NCI-H1092 treated with DMSO at 0.1 percent for 48 hours (cell line): ENCODE results near the gene COL5A1.

Experiments
- DNase-seq: peaks from one replicate; lab custom pipeline; 2025; lab: John Stamatoyannopoulos, UW

COL5A1 gene

GRCh38 chr9:134858051-134858841 lies 216.6 kb downstream of the COL5A1 start:
- DNase-seq: no peak

DNA sequence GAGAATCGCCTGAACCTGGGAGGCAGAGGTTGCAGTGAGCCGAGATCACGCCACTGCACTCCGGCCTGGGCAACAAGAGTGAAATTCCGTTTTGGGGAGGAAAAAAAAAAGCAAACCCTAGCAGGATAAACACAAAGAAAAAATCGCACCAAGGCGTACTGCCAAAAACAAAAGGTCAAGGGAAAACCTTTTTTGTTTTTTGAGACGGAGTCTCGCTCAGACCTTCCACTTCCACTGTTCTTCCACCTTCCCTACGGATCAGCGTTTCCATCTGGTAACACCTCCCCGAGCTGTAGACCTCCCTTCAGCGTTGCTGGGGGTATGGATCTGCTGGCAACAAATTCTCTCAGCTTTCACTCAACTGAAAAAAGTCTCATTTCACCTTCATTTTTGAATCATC lies 218.9 kb downstream of the COL5A1 start:
- no peak for DNase-seq

DNA sequence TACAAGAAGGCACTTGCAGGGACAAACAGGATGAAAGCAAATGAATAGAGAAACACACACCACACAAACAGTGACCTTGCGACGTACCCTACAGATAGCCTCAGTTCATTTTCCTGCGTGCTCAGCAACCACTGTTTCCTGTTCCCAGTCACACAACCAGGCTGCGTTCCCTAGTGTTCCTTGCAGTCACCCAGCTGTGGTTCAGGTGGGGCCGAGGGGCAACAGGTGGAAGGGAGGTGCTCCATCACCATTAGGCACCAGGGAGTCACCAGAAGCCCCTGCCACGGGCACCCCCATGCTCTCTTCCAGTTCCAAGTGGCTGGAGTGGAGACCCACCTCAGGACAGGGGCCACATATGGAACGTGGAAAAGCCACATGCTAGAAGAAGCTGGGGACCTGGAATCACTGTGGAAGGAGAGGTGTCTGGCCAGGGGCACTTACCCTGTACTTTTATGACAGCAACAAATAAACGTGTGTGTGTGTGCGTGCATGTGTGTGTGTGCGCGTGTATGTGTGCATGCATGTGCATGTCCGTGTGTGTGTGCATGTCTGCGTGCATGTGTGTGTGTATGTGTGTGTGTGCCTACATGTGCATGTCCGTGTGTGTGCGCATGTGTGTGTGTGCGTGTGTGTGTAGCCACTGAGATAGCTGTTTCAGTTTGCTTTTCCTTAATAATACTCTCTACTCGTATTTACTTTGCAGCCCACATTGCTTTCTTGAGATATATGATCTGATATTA lies 220.2 kb downstream of the COL5A1 start:
- no peak for DNase-seq

GRCh38 chr9:134863306-134863902 lies 221.8 kb downstream of the COL5A1 start:
- no peak for DNase-seq

- DNase-seq: no peak
Observed at GRCh38 chr9:134863941-134864820, 222.6 kb downstream of the COL5A1 start.

- no peak for DNase-seq
Observed at GRCh38 chr9:134864821-134865190, 223.2 kb downstream of the COL5A1 start.

DNA sequence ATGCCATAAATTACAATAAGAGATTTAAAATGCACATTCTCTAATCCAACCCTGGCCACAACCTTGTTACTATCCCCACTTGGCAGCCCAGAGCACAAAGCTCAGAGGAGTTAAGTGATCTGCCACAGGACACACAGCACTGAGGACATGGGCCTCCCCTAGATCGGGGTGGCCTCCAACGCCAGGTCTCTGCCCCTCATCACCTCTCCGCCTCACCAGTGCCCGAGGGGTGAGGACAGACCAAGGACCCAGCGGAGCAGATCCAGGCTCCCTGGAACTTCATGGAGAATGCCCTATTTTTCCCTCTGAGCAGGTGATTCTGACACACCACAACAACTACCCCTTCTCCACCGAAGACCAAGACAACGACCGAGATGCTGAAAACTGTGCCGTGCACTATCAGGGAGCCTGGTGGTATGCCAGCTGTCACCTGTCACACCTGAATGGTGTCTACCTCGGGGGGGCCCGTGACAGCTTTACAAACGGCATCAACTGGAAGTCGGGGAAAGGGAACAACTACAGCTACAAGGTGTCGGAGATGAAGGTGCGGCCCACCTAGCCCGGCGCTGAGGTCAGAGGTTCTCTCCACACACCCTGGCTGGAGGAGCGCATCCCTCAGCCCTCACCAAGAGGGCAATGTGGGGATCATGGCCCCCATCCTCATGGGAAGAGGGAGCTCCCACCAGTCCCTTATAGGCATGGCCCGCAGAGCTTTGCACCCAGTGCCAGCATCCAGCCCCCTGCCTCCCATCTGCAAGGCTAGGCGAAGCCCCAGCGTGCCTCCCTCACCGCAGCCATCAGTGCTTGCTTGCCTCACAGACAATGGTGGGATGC lies 226.5 kb downstream of the COL5A1 start:
- no peak for DNase-seq

DNA sequence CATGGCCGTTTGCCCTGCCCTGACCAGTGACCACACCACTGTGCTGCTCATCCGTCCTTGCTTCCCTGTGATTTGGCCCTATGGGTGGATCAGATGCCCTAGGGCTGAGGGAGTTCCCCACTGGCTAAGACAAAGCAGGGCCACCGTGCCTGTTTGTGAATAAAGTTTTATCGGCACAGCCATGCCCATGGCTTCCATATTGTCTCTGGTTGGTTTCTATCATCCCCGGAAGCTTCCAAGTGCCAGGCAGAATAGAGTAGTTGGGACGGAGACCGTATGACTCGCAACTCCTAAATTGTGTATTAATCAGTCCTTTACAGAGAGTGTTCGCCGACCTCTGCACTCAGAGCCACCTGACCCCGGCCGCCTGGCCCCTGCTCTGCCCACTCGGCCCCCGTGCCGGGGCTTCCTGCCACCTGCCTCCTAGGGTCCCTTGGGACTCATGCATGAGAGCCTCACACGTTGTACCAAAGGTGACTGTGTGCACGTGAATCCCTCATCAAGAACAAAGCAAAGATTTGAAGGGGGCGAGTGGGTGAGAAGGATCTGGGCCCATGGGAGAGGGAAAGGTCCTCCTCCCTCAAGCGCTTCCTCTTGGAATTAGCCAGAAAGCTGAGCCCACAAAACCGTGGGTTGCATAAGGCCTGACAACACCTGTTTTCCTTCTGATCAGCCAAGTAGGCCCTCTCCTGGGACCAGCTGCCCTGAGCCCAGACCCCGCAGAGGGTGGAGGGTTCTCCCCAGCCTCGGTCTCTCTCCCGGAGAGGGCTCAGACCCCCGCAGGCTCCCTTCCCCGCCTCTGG lies 227.3 kb downstream of the COL5A1 start:
- no peak for DNase-seq

DNA sequence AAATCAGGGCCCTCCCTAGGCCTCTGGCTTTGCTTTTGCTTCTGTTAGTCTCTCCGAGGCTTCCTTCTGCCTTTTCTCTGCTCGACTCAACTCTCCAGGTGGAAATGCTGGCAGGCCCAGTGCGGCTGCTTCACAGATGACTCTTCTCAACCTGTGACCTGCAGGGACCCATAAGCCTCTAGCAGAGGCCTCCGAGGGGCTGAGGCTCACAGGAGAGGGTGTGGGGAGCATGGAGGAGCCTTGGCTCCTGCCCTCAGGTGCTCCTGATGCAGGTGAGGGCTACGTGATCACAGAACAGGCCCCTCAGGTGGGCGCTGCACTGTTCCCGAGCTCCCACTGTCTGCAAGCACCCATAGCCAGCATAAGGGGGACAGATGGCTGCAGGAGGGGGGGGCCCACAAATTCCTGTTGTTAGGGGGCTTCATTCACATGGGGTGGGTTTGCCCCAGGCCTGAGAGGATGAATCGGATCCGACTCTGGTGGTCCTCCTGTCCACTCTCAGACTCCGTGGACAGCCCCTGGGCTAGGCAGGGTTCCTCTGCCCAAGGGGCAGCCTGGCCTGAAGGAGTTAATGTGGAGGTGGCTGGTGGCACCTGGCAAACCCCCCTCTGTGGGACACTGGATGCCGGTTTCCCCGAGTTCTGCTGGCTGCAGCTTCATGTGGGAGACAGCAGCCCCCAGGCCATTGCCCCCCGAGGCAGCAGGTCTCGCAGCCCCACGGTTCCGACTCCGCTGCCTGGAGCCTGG lies 228.1 kb downstream of the COL5A1 start:
- DNase-seq: no peak

GRCh38 chr9:134870301-134870694 lies 228.7 kb downstream of the COL5A1 start:
- no peak for DNase-seq

DNA sequence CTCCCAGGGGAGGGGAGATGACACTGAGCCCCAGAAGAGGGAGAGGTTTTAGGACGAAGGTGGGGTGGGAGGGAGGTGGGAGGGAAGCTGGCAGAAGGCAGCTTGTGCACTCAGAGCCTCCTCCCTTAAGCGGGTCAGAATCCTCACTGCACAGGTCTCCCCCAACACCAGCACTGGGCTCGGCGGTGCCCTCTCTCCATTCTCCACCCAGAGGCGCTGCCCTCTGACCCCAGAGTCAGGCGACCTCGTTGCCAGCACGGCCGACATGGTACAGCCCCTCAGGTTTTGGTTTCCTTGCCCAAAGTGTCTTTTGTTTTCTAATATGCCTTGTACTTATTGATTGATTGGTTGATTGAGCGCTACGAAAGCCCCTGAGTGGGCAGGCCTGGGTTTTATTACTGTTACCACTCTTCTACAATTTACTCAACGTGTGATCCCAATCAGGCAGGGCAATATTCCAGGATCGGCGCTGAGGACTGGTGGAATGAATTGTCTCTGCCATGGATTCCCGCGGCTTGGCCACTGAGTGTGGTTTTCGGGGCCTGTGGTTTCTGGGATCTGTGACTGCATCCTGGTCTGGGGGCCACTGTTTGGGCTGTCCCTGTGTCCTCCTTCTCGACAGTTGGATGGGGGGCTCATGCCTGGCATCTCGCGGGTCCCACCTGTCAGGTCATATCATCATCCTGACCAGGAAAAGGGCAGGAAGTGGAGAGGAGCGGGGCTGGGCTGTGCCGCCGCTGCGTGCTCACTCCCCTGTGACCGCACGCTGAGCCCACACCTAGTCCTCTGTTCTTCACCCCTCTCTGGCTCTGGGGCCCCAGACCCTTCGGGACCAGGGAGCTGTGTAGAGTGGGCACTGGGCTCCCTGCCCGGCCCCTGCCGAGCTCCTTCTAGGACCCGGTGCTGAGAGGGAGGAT lies 229.4 kb downstream of the COL5A1 start:
- DNase-seq: no peak

DNA sequence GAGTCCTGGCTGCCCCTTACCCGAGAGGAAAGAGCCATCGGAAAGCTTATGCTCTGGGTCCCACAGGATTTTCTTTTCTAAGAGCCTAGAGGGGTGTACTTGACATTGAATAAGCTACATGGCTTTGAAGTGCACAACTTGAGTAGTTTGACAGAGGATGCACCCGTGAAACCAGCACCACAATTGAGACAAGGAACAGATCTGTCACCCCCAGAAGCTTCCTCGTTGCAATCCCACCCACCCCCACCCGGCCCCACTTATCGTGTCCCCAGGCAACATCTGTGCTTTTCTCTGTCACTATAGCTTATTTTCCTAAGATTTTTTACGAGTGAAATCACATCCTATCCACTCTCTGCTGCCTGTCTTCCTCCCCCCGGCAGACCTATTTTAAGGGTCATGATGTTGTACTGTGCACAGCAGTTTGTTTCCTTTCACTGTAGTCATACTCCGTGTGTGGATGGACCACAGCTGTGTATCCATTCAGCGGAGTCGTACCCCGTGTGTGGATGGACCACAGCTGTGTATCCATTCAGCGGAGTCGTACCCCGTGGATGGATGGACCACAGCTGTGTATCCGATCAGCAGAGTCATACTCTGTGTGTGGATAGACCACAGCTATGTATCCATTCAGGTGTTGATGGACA lies 230.2 kb downstream of the COL5A1 start:
- DNase-seq: no peak

- no peak for DNase-seq
Observed at GRCh38 chr9:134872482-134873231, 231.1 kb downstream of the COL5A1 start.

DNA sequence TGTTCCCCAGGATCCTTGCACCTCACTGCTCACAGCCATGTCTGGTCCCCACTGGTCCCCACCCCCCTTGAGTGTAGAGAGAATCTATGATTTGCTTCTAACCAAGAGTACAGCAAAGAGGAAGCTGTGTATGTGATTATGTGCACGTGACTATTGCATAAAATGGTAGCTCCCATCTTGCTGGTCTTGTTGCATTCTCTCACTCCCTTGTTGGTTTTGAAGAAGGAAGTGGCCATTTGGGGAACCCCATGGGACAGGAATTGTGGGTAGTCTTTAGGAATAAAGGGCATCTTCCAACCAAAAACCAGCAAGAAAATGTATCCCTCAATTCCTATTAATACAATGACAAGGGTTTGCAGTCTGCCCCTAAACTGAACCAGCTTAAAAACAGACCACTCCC lies 233.8 kb downstream of the COL5A1 start:
- no peak for DNase-seq

- no peak for DNase-seq
Observed at GRCh38 chr9:134877541-134877940, 235.9 kb downstream of the COL5A1 start.

- DNase-seq: no peak
Observed at GRCh38 chr9:134879664-134880483, 238.3 kb downstream of the COL5A1 start.
